Endothelial cell of umbilical vein (primary cell): ENCODE results near the gene LECT2. TPM values are rescaled to one million over a fixed set of nuclear protein-coding genes. Genes with fewer than 3 reads are reported as not detected.

Experiments used
- BruUV-seq: library from RNA; stranded (reverse); fragments of 400-500 nt; replicated peaks from 2 replicates; lab custom pipeline; 2021; lab: Mats Ljungman, UMichigan
- CTCF ChIA-PET: fragments of 300-600, 350-600 bp; sonication (Branson Sonifier 250); formaldehyde crosslinking; loops from one replicate; lab custom pipeline; 2021; ENCODE audit warnings: antibody characterized with exemption, inconsistent platforms; lab: Charles Lee
- POLR2A ChIA-PET: fragments of 300-600, 350-600 bp; sonication (Branson Sonifier 250); formaldehyde crosslinking; loops from one replicate; lab custom pipeline; 2021; ENCODE audit warnings: antibody characterized with exemption, inconsistent platforms; lab: Charles Lee
- DNase-seq: peaks from one replicate; pipeline ENCODE4 v3.0.0-alpha.2; 2011; ENCODE audit warnings: low read depth, low spot score
- FAIRE-seq: peaks from 2 replicates; lab custom pipeline; 2011; peaks lifted over from hg19 to GRCh38; lab: Jason Lieb, UNC
- H2AFZ ChIP-seq: 2 replicates; pipeline ENCODE4 v1.6.0; 2012; ENCODE audit warnings: low read depth, low read length, control low read depth, inconsistent platforms
- H3K27ac ChIP-seq: 2 replicates; pipeline ENCODE4 v1.5.1; 2011; ENCODE audit warnings: low read depth, mild to moderate bottlenecking, control low read depth, low read length, moderate library complexity; ENCODE audit not compliant: insufficient read depth
- H3K27me3 ChIP-seq, 2 experiments: 2 replicates each; pipeline versions ENCODE4 v1.6.0 to v1.6.1; 2011; ENCODE audit warnings: low read length in 2 of 2, mixed read lengths in 1 of 2; ENCODE audit not compliant: control insufficient read depth in 2 of 2, insufficient read depth in 2 of 2
- H3K36me3 ChIP-seq, 2 experiments: 2 replicates in 1 of 2; 3 replicates in 1 of 2; pipeline ENCODE4 v1.5.1; 2011; ENCODE audit warnings: low read length in 2 of 2, mild to moderate bottlenecking in 1 of 2, moderate library complexity in 1 of 2; ENCODE audit not compliant: control insufficient read depth in 2 of 2, insufficient read depth in 2 of 2; ENCODE audit errors: extremely low read depth in 1 of 2
- H3K4me1 ChIP-seq: 3 replicates; pipeline ENCODE4 v1.5.1; 2011; ENCODE audit warnings: mild to moderate bottlenecking, low read length; ENCODE audit not compliant: control insufficient read depth, insufficient read depth; ENCODE audit errors: extremely low read depth
- H3K4me2 ChIP-seq: 2 replicates; pipeline ENCODE4 v1.6.1; 2011; ENCODE audit warnings: low read length, control low read depth, mixed read lengths; ENCODE audit not compliant: insufficient read depth
- H3K4me3 ChIP-seq, 3 experiments: fragments of 200-600 bp in 1 of 3; sonication (generic), shearing (Covaris generic) in 1 of 3; replicated peaks in 1 of 3; 2 replicates each; pipeline ENCODE4 v1.5.1; 2011 to 2016; ENCODE audit warnings: control low read depth in 3 of 3, low read length in 3 of 3, mild to moderate bottlenecking in 2 of 3, inconsistent platforms in 1 of 3, low read depth in 1 of 3, moderate library complexity in 1 of 3; ENCODE audit not compliant: insufficient read depth in 1 of 3
- H3K79me2 ChIP-seq: 2 replicates; pipeline ENCODE4 v1.6.0; 2012; ENCODE audit warnings: low read length, inconsistent platforms; ENCODE audit not compliant: control insufficient read depth, insufficient read depth
- H3K9ac ChIP-seq: replicated peaks from 2 replicates; pipeline ENCODE3; 2011; ENCODE audit warnings: low read length, control low read depth; ENCODE audit not compliant: insufficient read depth; ENCODE audit errors: extremely low read depth
- H3K9me1 ChIP-seq: replicated peaks from 3 replicates; pipeline ENCODE4 v1.6.0; 2011; ENCODE audit warnings: mild to moderate bottlenecking, low read length; ENCODE audit not compliant: control insufficient read depth, insufficient read depth; ENCODE audit errors: extremely low read depth
- H3K9me3 ChIP-seq: replicated peaks from 2 replicates; pipeline ENCODE4 v1.5.1; 2012; ENCODE audit warnings: low read length, inconsistent platforms; ENCODE audit not compliant: control insufficient read depth, insufficient read depth
- H4K20me1 ChIP-seq: replicated peaks from 2 replicates; pipeline ENCODE3; 2011; ENCODE audit warnings: mild to moderate bottlenecking, low read length; ENCODE audit not compliant: control insufficient read depth, insufficient read depth; ENCODE audit errors: extremely low read depth
- CTCF ChIP-seq, 2 donors: IDR thresholded peaks; 1 replicate in 1 of 2; 2 replicates in 1 of 2; pipeline ENCODE4 v1.5.1; 2011; ENCODE audit warnings: low read length in 2 of 2, mild to moderate bottlenecking in 2 of 2, moderate library complexity in 2 of 2, control low read depth in 1 of 2, inconsistent platforms in 1 of 2, low read depth in 1 of 2; ENCODE audit not compliant: insufficient read depth in 1 of 2; ENCODE audit errors: extremely low read depth in 1 of 2
- EZH2 ChIP-seq: IDR thresholded peaks from 2 replicates; pipeline ENCODE4 v1.6.1; 2012; ENCODE audit warnings: borderline replicate concordance, low read depth, mild to moderate bottlenecking, moderate library complexity, low read length, inconsistent platforms; ENCODE audit not compliant: severe bottlenecking
- FOS ChIP-seq: IDR thresholded peaks from 2 replicates; pipeline ENCODE4 v1.6.1; 2011; ENCODE audit warnings: mild to moderate bottlenecking, low read length, moderate library complexity, borderline replicate concordance; ENCODE audit not compliant: insufficient read depth
- GATA2 ChIP-seq: IDR thresholded peaks from 2 replicates; pipeline ENCODE4 v1.7.0; 2011; ENCODE audit warnings: low read depth, mild to moderate bottlenecking, moderate library complexity, mixed read lengths, low read length; ENCODE audit not compliant: insufficient read length, insufficient read depth
- JUN ChIP-seq: IDR thresholded peaks from 2 replicates; pipeline ENCODE4 v1.6.1; 2011; ENCODE audit warnings: borderline replicate concordance, low read depth; ENCODE audit not compliant: insufficient read length, insufficient read depth
- MAX ChIP-seq: IDR thresholded peaks from 2 replicates; pipeline ENCODE4 v1.6.1; 2011; ENCODE audit not compliant: insufficient read depth, insufficient read length
- MYC ChIP-seq: IDR thresholded peaks from one replicate; pipeline ENCODE4 v1.6.1; 2011; ENCODE audit warnings: mild to moderate bottlenecking, low read depth, low read length
- POLR2A ChIP-seq: IDR thresholded peaks from 2 replicates; pipeline ENCODE4 v1.6.1; 2012; ENCODE audit warnings: low read depth, mild to moderate bottlenecking, control low read depth, low read length
- POLR2AphosphoS5 ChIP-seq: IDR thresholded peaks from 2 replicates; pipeline ENCODE4 v1.6.1; 2012; ENCODE audit warnings: low read depth, mild to moderate bottlenecking, control low read depth, low read length, moderate library complexity; ENCODE audit not compliant: insufficient read depth
- dilution Hi-C: fragments of 300-500 bp; cut with MboI; formaldehyde crosslinking; loops from one replicate; pipeline ENCODE4 v1.15.0; 2019; ENCODE audit warnings: low sequenced_read_pairs; ENCODE audit not compliant: extremely low pct_ligation_motif_present
- intact Hi-C: fragments of 100-400 bp; cut with micrococcal nuclease; formaldehyde crosslinking; loops from one replicate; pipeline ENCODE4 v1.10.0; 2022
- polyA plus RNA-seq, 4 experiments: library from polyadenylated mRNA; depleted of rRNA in 3 of 4; stranded (reverse) in 3 of 4; unstranded in 1 of 4; fragments of >200 nt; gene quantifications; 2 replicates each; pipeline versions ENCODE4 v1.2.1 to v1.2.3, GENCODE V29; 2011 to 2012; ENCODE audit warnings: missing spikeins in 1 of 4
- total RNA-seq: library from RNA; stranded (reverse); gene quantifications from 2 replicates; pipeline ENCODE4 v1.2.3, GENCODE V29; 2021

LECT2 gene
- total and polyA plus RNA-seq, 2 donors (not counting 3 experiments of a cell fraction or from before 2014, with no cell fraction given) = not detected

DNA sequence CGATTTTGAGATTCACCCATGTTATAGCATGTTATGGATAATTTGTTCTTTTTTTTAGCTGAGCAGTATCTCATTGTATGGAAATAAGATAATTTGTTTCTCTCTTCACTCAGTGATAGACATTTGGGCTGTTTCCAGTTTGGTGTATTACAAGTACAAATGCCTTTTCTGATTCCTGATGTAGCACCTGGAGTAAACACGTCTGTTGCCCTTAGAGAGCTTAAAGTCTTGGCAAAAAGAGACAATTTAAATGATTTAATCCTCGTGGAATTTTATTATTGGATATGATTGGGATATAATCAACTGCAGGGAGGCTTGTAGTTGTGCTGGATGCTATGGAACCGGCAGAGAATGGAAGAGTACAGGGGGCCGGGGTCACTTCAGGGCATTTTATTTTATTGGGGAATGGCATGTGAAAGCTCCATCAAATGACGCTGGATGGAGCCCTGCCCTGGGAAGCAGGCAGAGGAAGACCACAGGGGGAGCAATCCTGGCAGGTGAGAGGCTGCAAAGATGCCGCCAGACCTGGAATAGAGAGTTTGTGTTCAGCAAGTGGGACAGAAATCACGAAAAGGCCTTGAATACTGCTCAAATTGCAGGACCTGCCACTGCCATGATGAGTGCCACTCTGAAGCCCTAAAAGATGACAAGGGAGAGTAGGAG lies 43.0 kb upstream of the LECT2 start:
- no TSS peak for BruUV-seq
- no peak overlapping the region for H3K27ac ChIP-seq
- POLR2A ChIA-PET = no interaction called here

More for the DNA sequence above, 43.0 kb upstream of the LECT2 start:
- H3K9ac ChIP-seq = no peak overlapping the region
- CTCF ChIA-PET = interaction anchor here (1.8 to 2.4 kb wide), 3 partner anchors 8 to 20 kb away, joined by 6 to 10 read pairs (median 8); no protein-coding TSS in a partner anchor
- no peak for FAIRE-seq
- no peaks in the 10 kb centered on the region for H3K9me3 ChIP-seq
- H2AFZ ChIP-seq = no peak overlapping the region
- no peak for DNase-seq
- intact Hi-C loops (loop anchor here (2.0 kb wide), 1 partner anchor 45 kb away; no protein-coding TSS in a partner anchor), dilution Hi-C loops (no loop called here)
- H3K4me1 ChIP-seq = peaks cover 45% of the 10 kb centered on the region
- H3K79me2 ChIP-seq = no peaks in the 10 kb centered on the region
- H4K20me1 ChIP-seq = no peaks in the 10 kb centered on the region
- no peak overlapping the region for H3K4me2 ChIP-seq
- TF ChIP-seq MAX (no peak), POLR2AphosphoS5 (no peak), FOS (no peak), POLR2A (no peak), JUN (no peak), EZH2 (no peak), CTCF (IDR thresholded peaks at IDR 0.05; ENCODE audit: extremely low read depth in 1 of 2, insufficient read depth in 1 of 2, low read depth in 1 of 2, low read length in 2 of 2) (no peak), GATA2 (no peak), MYC (no peak)
- H3K27me3 ChIP-seq = no peaks in the 10 kb centered on the region
- H3K9me1 ChIP-seq = no peaks in the 10 kb centered on the region
- no peak overlapping the region for H3K4me3 ChIP-seq
- H3K36me3 ChIP-seq = no peaks in the 10 kb centered on the region
